ENCODE results near the gene GGA2. TPM values are rescaled to one million over a fixed set of nuclear protein-coding genes. Genes with fewer than 3 reads are reported as not detected.

The GGA2 gene
- total RNA-seq, 2 donors from 2014 or later: 87.2 to 138 TPM

Other genes starting within 250 kb of the GGA2 start
- not detected for gene SCNN1B, start 208.2 kb downstream of the GGA2 start, total RNA-seq
- gene COG7, start 57.3 kb downstream of the GGA2 start, total RNA-seq: 10 to 100 TPM; 21.2 to 29.4 TPM
- 10 to 100 TPM; 23.1 to 25.3 TPM for gene EARS2, start 46.9 kb upstream of the GGA2 start, total RNA-seq
- gene UBFD1, start 47.2 kb upstream of the GGA2 start, total RNA-seq: 10 to 100 TPM; 42.1 to 58.2 TPM
- 100 to 1,000 TPM in 1 of 2 donors, 10 to 100 TPM in 1; 76.9 to 152 TPM for gene NDUFAB1, start 85.8 kb upstream of the GGA2 start, total RNA-seq
- 10 to 100 TPM; 17.6 to 20.5 TPM for gene PALB2, start 130.8 kb upstream of the GGA2 start, total RNA-seq
- 10 to 100 TPM; 60.6 to 98.6 TPM for gene DCTN5, start 131.0 kb upstream of the GGA2 start, total RNA-seq
- 100 to 1,000 TPM in 1 of 2 donors, 10 to 100 TPM in 1; 64.0 to 104 TPM for gene PLK1, start 168.4 kb upstream of the GGA2 start, total RNA-seq
- not detected for gene ERN2, start 202.7 kb upstream of the GGA2 start, total RNA-seq
- gene CHP2, start 244.5 kb upstream of the GGA2 start, total RNA-seq: not detected